HEK293 (cell line): ENCODE measurements around the gene ANKRD44.

Experiments used
- REST ChIP-seq: fragments of 450-650 bp; formaldehyde crosslinking; IDR thresholded peaks from 2 replicates; pipeline ENCODE4 v1.5.1; 2016; ENCODE audit warnings: missing biosample characterization, missing genetic modification characterization
- ZBTB20 ChIP-seq: fragments of 450-650 bp; formaldehyde crosslinking; IDR thresholded peaks from 2 replicates; pipeline ENCODE4 v1.5.1; 2016; ENCODE audit warnings: missing biosample characterization, missing genetic modification characterization
- ZNF335 ChIP-seq: fragments of 450-650 bp; formaldehyde crosslinking; conservative IDR thresholded peaks from 2 replicates; pipeline ENCODE4 v1.5.1; 2016; ENCODE audit warnings: missing biosample characterization, missing genetic modification characterization
- ZNF521 ChIP-seq: fragments of 450-650 bp; formaldehyde crosslinking; IDR thresholded peaks from 2 replicates; pipeline ENCODE4 v1.5.1; 2017; ENCODE audit warnings: missing biosample characterization, mild to moderate bottlenecking, missing genetic modification characterization
- ZNF629 ChIP-seq: fragments of 450-650 bp; formaldehyde crosslinking; IDR thresholded peaks from 2 replicates; pipeline ENCODE4 v1.5.1; 2017; ENCODE audit warnings: missing biosample characterization, missing genetic modification characterization
- TF ChIP-seq, protein P1 (sequence below): fragments of 450-650 bp; formaldehyde crosslinking; IDR thresholded peaks from 2 replicates; pipeline ENCODE4 v1.5.1; 2016; ENCODE audit warnings: missing biosample characterization, missing genetic modification characterization, borderline replicate concordance
- TF ChIP-seq, protein P2 (sequence below): fragments of 450-650 bp; formaldehyde crosslinking; IDR thresholded peaks from 2 replicates; pipeline ENCODE4 v1.5.1; 2016; ENCODE audit warnings: missing biosample characterization, missing genetic modification characterization

DNA sequence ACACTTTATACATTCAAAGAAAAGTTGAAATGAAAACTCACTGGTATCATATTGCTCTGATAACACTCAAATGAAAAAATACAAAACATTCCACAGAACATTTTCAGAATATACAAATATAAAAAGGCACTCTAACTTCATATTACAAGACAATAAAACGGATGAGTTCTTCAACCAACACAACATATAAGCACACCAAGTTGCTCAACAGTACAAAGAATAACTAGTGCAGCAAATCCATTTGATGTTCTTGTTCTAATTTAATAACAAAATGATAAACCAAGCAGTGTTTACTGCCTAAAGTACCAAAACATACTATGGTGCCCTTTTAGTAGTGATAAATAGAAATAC is 323.3 kb downstream of the ANKRD44 start:
- TF ChIP-seq ZNF521 (tag by site-specific recombination) (no peak), ZNF629 (no peak), ZBTB20 (tag by site-specific recombination) (no peak), REST (tag by site-specific recombination) (no peak), ZNF335 (tag by site-specific recombination) (no peak)
- TF ChIP-seq, protein P1, sequence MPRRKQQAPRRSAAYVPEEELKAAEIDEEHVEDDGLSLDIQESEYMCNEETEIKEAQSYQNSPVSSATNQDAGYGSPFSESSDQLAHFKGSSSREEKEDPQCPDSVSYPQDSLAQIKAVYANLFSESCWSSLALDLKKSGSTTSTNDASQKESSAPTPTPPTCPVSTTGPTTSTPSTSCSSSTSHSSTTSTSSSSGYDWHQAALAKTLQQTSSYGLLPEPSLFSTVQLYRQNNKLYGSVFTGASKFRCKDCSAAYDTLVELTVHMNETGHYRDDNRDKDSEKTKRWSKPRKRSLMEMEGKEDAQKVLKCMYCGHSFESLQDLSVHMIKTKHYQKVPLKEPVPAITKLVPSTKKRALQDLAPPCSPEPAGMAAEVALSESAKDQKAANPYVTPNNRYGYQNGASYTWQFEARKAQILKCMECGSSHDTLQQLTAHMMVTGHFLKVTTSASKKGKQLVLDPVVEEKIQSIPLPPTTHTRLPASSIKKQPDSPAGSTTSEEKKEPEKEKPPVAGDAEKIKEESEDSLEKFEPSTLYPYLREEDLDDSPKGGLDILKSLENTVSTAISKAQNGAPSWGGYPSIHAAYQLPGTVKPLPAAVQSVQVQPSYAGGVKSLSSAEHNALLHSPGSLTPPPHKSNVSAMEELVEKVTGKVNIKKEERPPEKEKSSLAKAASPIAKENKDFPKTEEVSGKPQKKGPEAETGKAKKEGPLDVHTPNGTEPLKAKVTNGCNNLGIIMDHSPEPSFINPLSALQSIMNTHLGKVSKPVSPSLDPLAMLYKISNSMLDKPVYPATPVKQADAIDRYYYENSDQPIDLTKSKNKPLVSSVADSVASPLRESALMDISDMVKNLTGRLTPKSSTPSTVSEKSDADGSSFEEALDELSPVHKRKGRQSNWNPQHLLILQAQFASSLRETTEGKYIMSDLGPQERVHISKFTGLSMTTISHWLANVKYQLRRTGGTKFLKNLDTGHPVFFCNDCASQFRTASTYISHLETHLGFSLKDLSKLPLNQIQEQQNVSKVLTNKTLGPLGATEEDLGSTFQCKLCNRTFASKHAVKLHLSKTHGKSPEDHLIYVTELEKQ (tag by site-specific recombination), result no peak
- TF ChIP-seq, protein P2, sequence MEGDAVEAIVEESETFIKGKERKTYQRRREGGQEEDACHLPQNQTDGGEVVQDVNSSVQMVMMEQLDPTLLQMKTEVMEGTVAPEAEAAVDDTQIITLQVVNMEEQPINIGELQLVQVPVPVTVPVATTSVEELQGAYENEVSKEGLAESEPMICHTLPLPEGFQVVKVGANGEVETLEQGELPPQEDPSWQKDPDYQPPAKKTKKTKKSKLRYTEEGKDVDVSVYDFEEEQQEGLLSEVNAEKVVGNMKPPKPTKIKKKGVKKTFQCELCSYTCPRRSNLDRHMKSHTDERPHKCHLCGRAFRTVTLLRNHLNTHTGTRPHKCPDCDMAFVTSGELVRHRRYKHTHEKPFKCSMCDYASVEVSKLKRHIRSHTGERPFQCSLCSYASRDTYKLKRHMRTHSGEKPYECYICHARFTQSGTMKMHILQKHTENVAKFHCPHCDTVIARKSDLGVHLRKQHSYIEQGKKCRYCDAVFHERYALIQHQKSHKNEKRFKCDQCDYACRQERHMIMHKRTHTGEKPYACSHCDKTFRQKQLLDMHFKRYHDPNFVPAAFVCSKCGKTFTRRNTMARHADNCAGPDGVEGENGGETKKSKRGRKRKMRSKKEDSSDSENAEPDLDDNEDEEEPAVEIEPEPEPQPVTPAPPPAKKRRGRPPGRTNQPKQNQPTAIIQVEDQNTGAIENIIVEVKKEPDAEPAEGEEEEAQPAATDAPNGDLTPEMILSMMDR (tag by site-specific recombination), result no peak
